Camera-type eye (tissue), 1 donor: ENCODE results near the gene ATRX. TPM values are rescaled to one million over a fixed set of nuclear protein-coding genes. Genes with fewer than 3 reads are reported as not detected.

ENCODE experiments used
- total RNA-seq: library from RNA; depleted of rRNA; stranded (reverse); fragments of >200 nt; gene quantifications from one replicate; pipeline ENCODE4 v1.2.3, GENCODE V29; 2014

The ATRX gene, protein sequence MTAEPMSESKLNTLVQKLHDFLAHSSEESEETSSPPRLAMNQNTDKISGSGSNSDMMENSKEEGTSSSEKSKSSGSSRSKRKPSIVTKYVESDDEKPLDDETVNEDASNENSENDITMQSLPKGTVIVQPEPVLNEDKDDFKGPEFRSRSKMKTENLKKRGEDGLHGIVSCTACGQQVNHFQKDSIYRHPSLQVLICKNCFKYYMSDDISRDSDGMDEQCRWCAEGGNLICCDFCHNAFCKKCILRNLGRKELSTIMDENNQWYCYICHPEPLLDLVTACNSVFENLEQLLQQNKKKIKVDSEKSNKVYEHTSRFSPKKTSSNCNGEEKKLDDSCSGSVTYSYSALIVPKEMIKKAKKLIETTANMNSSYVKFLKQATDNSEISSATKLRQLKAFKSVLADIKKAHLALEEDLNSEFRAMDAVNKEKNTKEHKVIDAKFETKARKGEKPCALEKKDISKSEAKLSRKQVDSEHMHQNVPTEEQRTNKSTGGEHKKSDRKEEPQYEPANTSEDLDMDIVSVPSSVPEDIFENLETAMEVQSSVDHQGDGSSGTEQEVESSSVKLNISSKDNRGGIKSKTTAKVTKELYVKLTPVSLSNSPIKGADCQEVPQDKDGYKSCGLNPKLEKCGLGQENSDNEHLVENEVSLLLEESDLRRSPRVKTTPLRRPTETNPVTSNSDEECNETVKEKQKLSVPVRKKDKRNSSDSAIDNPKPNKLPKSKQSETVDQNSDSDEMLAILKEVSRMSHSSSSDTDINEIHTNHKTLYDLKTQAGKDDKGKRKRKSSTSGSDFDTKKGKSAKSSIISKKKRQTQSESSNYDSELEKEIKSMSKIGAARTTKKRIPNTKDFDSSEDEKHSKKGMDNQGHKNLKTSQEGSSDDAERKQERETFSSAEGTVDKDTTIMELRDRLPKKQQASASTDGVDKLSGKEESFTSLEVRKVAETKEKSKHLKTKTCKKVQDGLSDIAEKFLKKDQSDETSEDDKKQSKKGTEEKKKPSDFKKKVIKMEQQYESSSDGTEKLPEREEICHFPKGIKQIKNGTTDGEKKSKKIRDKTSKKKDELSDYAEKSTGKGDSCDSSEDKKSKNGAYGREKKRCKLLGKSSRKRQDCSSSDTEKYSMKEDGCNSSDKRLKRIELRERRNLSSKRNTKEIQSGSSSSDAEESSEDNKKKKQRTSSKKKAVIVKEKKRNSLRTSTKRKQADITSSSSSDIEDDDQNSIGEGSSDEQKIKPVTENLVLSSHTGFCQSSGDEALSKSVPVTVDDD (N-terminal part only)
- 289 TPM for total RNA-seq

DNA sequence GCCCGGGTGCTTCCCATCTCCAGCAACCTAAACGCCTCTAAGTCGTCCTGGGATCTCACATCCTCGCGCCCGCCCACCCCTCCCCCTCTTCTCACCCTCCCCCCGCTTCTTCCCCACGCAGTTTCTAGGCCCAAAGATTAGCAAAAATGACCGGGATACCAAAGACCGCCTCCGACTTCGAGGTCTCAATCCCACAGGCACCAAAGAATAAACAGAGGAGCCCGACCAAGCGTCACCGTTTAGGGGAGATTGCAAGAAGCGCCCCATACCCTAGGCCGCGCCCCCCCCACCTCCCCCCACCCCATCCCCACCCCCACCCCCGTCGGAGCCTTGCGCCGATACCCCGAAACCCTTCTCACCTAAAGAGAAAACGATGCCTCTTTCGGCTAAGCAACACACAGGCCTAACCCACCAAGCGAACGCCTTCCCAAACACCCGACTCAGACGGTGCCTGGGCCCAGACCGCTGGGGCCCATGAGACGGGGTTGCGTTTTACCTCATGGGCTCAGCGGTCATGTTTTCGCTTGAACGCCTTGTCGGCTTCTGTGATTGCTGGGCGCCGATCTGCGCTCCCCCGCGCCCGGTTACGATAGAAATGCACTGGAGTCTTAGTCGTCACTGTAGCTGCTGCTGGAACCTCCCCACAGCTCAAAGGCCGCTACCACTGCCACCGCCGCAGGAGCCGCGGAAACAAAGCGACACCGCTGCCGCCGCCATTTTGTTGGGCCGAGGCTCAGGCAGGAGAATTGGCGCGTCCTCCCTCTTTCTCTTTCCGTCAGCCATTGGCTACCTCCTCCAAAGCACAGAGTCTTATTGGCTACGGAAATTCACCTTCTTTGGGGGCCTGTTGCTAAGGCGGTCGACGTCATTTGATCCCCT, at the start of gene ATRX:
ATRX (minus strand) TSS at position 731 of the 879 bp plus-strand sequence; CDS start at position 516, 215 bp downstream.

Other genes starting within 250 kb of the ATRX start
- gene MAGT1, start 109.2 kb upstream of the ATRX start, total RNA-seq: 51.7 TPM
- 320 TPM for gene COX7B, start 113.3 kb upstream of the ATRX start, total RNA-seq
- gene ATP7A, start 124.5 kb upstream of the ATRX start, total RNA-seq: 23.7 TPM
- not detected for gene PGAM4, start 183.4 kb upstream of the ATRX start, total RNA-seq